IMR-90 (cell line): ENCODE results near the gene KCNQ5. TPM values are rescaled to one million over a fixed set of nuclear protein-coding genes. Genes with fewer than 3 reads are reported as not detected.
A peak's percentile ranks its signal among the peaks of the same experiment; 100 is the strongest.

ENCODE experiments used
- ATAC-seq: fragments of 200-7000 bp; cut with Tn5 transposase; 2 replicates; pipeline ENCODE4 v1.9.1; 2020; ENCODE audit warnings: low read depth, mild to moderate bottlenecking, moderate library complexity
- BruUV-seq: library from RNA; stranded (reverse); fragments of 400-500 nt; replicated peaks from 2 replicates; lab custom pipeline; 2021; lab: Mats Ljungman, UMichigan
- CTCF ChIA-PET: fragments of 300-600 bp; formaldehyde crosslinking; extraction: SDS; loops from one replicate; lab custom pipeline; 2021; ENCODE audit warnings: antibody characterized with exemption; lab: Yijun Ruan, JAX
- POLR2A ChIA-PET: fragments of 300-600 bp; sonication (Branson Sonifier 250); formaldehyde crosslinking; loops from one replicate; lab custom pipeline; 2022; ENCODE audit warnings: antibody characterized with exemption; ENCODE audit not compliant: unreplicated experiment; lab: Charles Lee
- DNase-seq: peaks from one replicate; pipeline ENCODE4 v3.0.0; 2013
- H2AFZ ChIP-seq: replicated peaks from 2 replicates; pipeline ENCODE3; 2013; ENCODE audit warnings: low read length, mild to moderate bottlenecking; ENCODE audit not compliant: poor library complexity
- H2AK5ac ChIP-seq: 2 replicates; pipeline ENCODE4 v1.6.1; 2013; ENCODE audit warnings: low read depth, low read length, inconsistent platforms
- H2AK9ac ChIP-seq: replicated peaks from 2 replicates; pipeline ENCODE3; 2013; ENCODE audit warnings: mild to moderate bottlenecking, low read depth, low read length, moderate library complexity; ENCODE audit not compliant: poor library complexity
- H2BK120ac ChIP-seq: 2 replicates; pipeline ENCODE4 v1.6.1; 2013; ENCODE audit warnings: low read depth, low read length, inconsistent platforms
- H2BK15ac ChIP-seq: 3 replicates; pipeline ENCODE4 v1.6.1; 2013; ENCODE audit warnings: low read depth, low read length, inconsistent platforms
- H2BK20ac ChIP-seq: 2 replicates; pipeline ENCODE4 v1.6.1; 2013; ENCODE audit warnings: low read depth, mild to moderate bottlenecking, inconsistent platforms, low read length, moderate library complexity
- H2BK5ac ChIP-seq: 2 replicates; pipeline ENCODE4 v1.6.1; 2013; ENCODE audit warnings: mild to moderate bottlenecking, low read depth, low read length, inconsistent platforms; ENCODE audit not compliant: poor library complexity, severe bottlenecking
- H3K14ac ChIP-seq: replicated peaks from 2 replicates; pipeline ENCODE4 v1.6.1; 2013; ENCODE audit warnings: low read depth, low read length, inconsistent platforms
- H3K18ac ChIP-seq: 2 replicates; pipeline ENCODE4 v1.6.1; 2013; ENCODE audit warnings: low read depth, low read length, control low read depth
- H3K23ac ChIP-seq: 2 replicates; pipeline ENCODE4 v1.6.1; 2013; ENCODE audit warnings: low read depth, low read length, inconsistent platforms
- H3K27ac ChIP-seq: 2 replicates; pipeline ENCODE4 v1.5.1; 2013; ENCODE audit warnings: mild to moderate bottlenecking, control low read depth, low read length; ENCODE audit not compliant: insufficient read depth
- H3K27me3 ChIP-seq: 2 replicates; pipeline ENCODE4 v1.6.1; 2013; ENCODE audit warnings: low read length; ENCODE audit not compliant: control insufficient read depth, insufficient read depth
- H3K36me3 ChIP-seq: 2 replicates; pipeline ENCODE4 v1.6.1; 2013; ENCODE audit warnings: low read length, mixed read lengths; ENCODE audit not compliant: control insufficient read depth, insufficient read depth
- H3K4ac ChIP-seq: 2 replicates; pipeline ENCODE4 v1.6.1; 2013; ENCODE audit warnings: low read depth, low read length, inconsistent platforms
- H3K4me1 ChIP-seq: 2 replicates; pipeline ENCODE4 v1.6.1; 2013; ENCODE audit warnings: low read length, mixed read lengths; ENCODE audit not compliant: control insufficient read depth, insufficient read depth
- H3K4me2 ChIP-seq: 2 replicates; pipeline ENCODE4 v1.6.1; 2013; ENCODE audit warnings: low read depth, mild to moderate bottlenecking, control low read depth, low read length, moderate library complexity
- H3K4me3 ChIP-seq: 2 replicates; pipeline ENCODE4 v1.5.1; 2013; ENCODE audit warnings: low read depth, mild to moderate bottlenecking, control low read depth, low read length, moderate library complexity; ENCODE audit not compliant: insufficient read depth
- H3K56ac ChIP-seq: 2 replicates; pipeline ENCODE4 v1.6.1; 2013; ENCODE audit warnings: low read length, inconsistent platforms; ENCODE audit not compliant: insufficient read depth; ENCODE audit errors: extremely low read depth
- H3K79me1 ChIP-seq, 2 experiments: 2 replicates each; pipeline ENCODE4 v1.6.1; 2013; ENCODE audit warnings: low read length in 2 of 2, inconsistent platforms in 1 of 2, low read depth in 1 of 2
- H3K9ac ChIP-seq: 2 replicates; pipeline ENCODE4 v1.6.1; 2013; ENCODE audit warnings: low read depth, low read length, control low read depth
- H3K9me1 ChIP-seq: 2 replicates; pipeline ENCODE4 v1.6.1; 2013; ENCODE audit warnings: low read length, inconsistent platforms; ENCODE audit not compliant: insufficient read depth
- H3K9me3 ChIP-seq: 2 replicates; pipeline ENCODE4 v1.6.1; 2013; ENCODE audit warnings: low read length; ENCODE audit not compliant: control insufficient read depth, insufficient read depth
- H4K20me1 ChIP-seq: 2 replicates; pipeline ENCODE4 v1.6.1; 2013; ENCODE audit warnings: low read length, inconsistent platforms; ENCODE audit not compliant: insufficient read depth
- H4K5ac ChIP-seq: 2 replicates; pipeline ENCODE4 v1.6.1; 2013; ENCODE audit warnings: mild to moderate bottlenecking, low read depth, low read length, control low read depth
- H4K8ac ChIP-seq, 2 experiments: 2 replicates each; pipeline ENCODE4 v1.6.1; 2013; ENCODE audit warnings: low read depth in 2 of 2, low read length in 2 of 2, control low read depth in 1 of 2, inconsistent platforms in 1 of 2
- H4K91ac ChIP-seq: 2 replicates; pipeline ENCODE4 v1.6.1; 2013; ENCODE audit warnings: low read depth, low read length, inconsistent platforms; ENCODE audit not compliant: insufficient read depth
- CEBPB ChIP-seq: IDR thresholded peaks from 2 replicates; pipeline ENCODE4 v1.6.1; 2012; ENCODE audit warnings: low read depth, low read length, improper control_type of control experiment
- CTCF ChIP-seq: conservative IDR thresholded peaks from 2 replicates; pipeline ENCODE4 v1.5.1; 2012; ENCODE audit warnings: mild to moderate bottlenecking, low read depth, low read length, improper control_type of control experiment
- FOS ChIP-seq: fragments of 150-350 bp; IDR thresholded peaks from 2 replicates; pipeline ENCODE4 v1.6.1; 2016; ENCODE audit warnings: low read depth, low read length
- MAFK ChIP-seq: IDR thresholded peaks from 2 replicates; pipeline ENCODE4 v1.6.1; 2012; ENCODE audit warnings: low read depth, low read length, improper control_type of control experiment
- MXI1 ChIP-seq: IDR thresholded peaks from 2 replicates; pipeline ENCODE4 v1.6.1; 2012; ENCODE audit warnings: low read depth, mild to moderate bottlenecking, low read length, moderate library complexity, borderline replicate concordance
- NFE2L2 ChIP-seq: fragments of 150-350 bp; IDR thresholded peaks from 2 replicates; pipeline ENCODE4 v1.6.1; 2016; ENCODE audit warnings: low read depth, mild to moderate bottlenecking, low read length
- RFX5 ChIP-seq: IDR thresholded peaks from 2 replicates; pipeline ENCODE4 v1.8.0; 2012; ENCODE audit warnings: low read depth, mild to moderate bottlenecking, low read length, moderate library complexity
- WGBS, 2 experiments: methylation state at CpG; one replicate each; pipeline versions ENCODE4 v1.1.5 to v1.1.7; 2013; ENCODE audit warnings: missing lambda C conversion rate in 2 of 2; ENCODE audit not compliant: insufficient read length in 1 of 2; ENCODE audit errors: extremely low coverage in 2 of 2; 5-methylcytosine and 5-hydroxymethylcytosine counted together
- dilution Hi-C: fragments of 300-500 bp; cut with HindIII; formaldehyde crosslinking; loops from one replicate; pipeline ENCODE4 v1.14.3; 2018; ENCODE audit warnings: low sequenced_read_pairs; ENCODE audit not compliant: unreplicated experiment
- in situ Hi-C: fragments of 300-500 bp; cut with MboI; formaldehyde crosslinking; loops from 3 replicates; pipeline ENCODE4 v1.14.3; 2019; ENCODE audit warnings: low sequenced_read_pairs, inconsistent platforms, mixed read lengths
- intact Hi-C: fragments of 100-400 bp; cut with micrococcal nuclease; formaldehyde crosslinking; loops from 2 replicates; pipeline ENCODE4 v1.10.0; 2022
- polyA plus RNA-seq, 3 experiments: library from polyadenylated mRNA; depleted of rRNA; stranded (reverse); fragments of >200 nt; gene quantifications; 2 replicates each; pipeline ENCODE4 v1.2.3, GENCODE V29; 2012; ENCODE audit warnings: low replicate concordance in 1 of 3
- total RNA-seq: library from RNA; depleted of rRNA; stranded (reverse); fragments of >200 nt; gene quantifications from 2 replicates; pipeline ENCODE4 v1.2.3, GENCODE V29; 2012

Gene KCNQ5
- total and polyA plus RNA-seq, 2 of the 4 experiments (the other 2 are of a cell fraction) = 0.75 to 1.3 TPM

GRCh38 chr6:72963946-72964345, 342.1 kb downstream of the KCNQ5 start:
- dilution Hi-C loops = no loop called here
- H3K18ac ChIP-seq = no peak overlapping the region
- no peak overlapping the region for H3K4me3 ChIP-seq
- H3K4me2 ChIP-seq = no peak overlapping the region
- no peak overlapping the region for H2BK20ac ChIP-seq
- no peak overlapping the region for H2AK5ac ChIP-seq
- H3K27me3 ChIP-seq = no peaks in the 10 kb centered on the region
- no peaks in the 10 kb centered on the region for H3K36me3 ChIP-seq
- H3K79me1 ChIP-seq = no peaks in the 10 kb centered on the region
- H3K23ac ChIP-seq = no peak overlapping the region
- no peaks in the 10 kb centered on the region for H4K20me1 ChIP-seq
- no peak overlapping the region for H4K5ac ChIP-seq
- no peak overlapping the region for H3K4ac ChIP-seq
- peak; percentile 43 for DNase-seq
- H2BK15ac ChIP-seq = no peak overlapping the region
- no peak overlapping the region for H2BK120ac ChIP-seq
- POLR2A ChIA-PET = no interaction called here
- H2BK5ac ChIP-seq = no peak overlapping the region
- no peaks in the 10 kb centered on the region for H3K9me3 ChIP-seq
- WGBS, 2 experiments = no CpG with 5 or more reads among the region's 2 CpGs
- no peak overlapping the region for H4K91ac ChIP-seq
- BruUV-seq = no TSS peak
- no peak overlapping the region for H3K27ac ChIP-seq
- CTCF ChIA-PET = interaction anchor here (1.1 to 1.3 kb wide), 3 partner anchors 10 to 339 kb away, joined by 3 to 4 read pairs (median 3); no protein-coding TSS in a partner anchor
- no peak overlapping the region for H3K14ac ChIP-seq
- no peak overlapping the region for H4K8ac ChIP-seq
- no peak overlapping the region for H2AK9ac ChIP-seq
- no peak overlapping the region for H3K56ac ChIP-seq
- H3K9ac ChIP-seq = no peak overlapping the region
- no peak for ATAC-seq
- H2AFZ ChIP-seq = no peak overlapping the region
- TF ChIP-seq MXI1 (no peak), RFX5 (no peak), FOS (no peak), CEBPB (no peak), CTCF (no peak), NFE2L2 (no peak), MAFK (no peak)
- no peaks in the 10 kb centered on the region for H3K4me1 ChIP-seq
- in situ Hi-C loops = no loop called here
- intact Hi-C loops = no loop called here
- H3K9me1 ChIP-seq = no peaks in the 10 kb centered on the region; the same call in 1 of the 2 replicates
